T1000 (cell line): ENCODE data around the gene TAGLN.
A peak's percentile ranks its signal among the peaks of the same experiment; 100 is the strongest.

ENCODE experiments used
- DNase-seq: peaks from one replicate; lab custom pipeline; 2025; ENCODE audit warnings: mixed read lengths; lab: John Stamatoyannopoulos, UW

Gene TAGLN

GRCh38 chr11:117230999-117231841 lies 32.0 kb downstream of the TAGLN start:
- no peak for DNase-seq

- no peak for DNase-seq
Observed at GRCh38 chr11:117231842-117232091, 32.6 kb downstream of the TAGLN start, which contains the start of gene PCSK7. Gene PCSK7 (minus strand): TSS chr11:117232073. CDS start chr11:117229844, 2,229 bp downstream.

DNA sequence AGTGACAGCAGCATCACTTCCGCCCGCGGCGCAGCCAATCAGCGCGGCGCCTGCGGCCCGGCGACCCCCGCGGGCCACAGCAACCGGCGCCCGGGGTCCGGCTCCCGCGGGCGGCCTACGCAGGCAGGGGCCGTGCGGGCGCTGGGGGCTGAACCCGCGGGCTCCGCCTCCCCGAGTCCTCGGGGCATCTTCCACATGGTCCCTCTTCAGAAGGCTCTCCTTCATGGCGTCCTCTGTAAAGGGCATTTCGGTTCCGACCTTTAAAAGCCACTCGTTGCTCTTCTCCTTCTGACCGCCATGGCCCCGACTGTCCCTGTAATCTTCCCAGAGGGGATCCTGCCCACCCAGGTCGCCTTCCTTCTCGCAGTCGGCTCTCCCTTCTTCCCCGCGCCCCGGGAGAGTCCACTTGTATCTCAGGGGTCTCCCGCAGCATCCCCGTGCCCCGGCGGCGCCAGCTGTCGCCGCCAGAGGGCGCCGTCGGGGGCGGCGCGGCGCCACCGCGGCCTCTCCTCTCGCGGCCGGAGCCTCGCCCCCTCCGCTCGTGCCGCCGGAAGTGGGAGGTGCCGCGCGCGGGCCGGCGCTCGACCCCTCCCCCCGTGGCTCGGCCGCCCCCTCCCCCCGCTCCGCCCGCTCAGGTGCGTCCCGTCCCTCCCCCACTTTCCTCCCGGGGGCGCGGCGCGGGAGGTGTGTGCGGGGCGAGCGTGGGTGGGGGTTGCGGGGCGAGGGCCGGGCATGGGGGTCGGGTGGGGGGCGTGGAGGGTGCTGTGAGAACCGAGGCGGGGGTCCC lies 33.1 kb downstream of the TAGLN start, which contains the start of gene RNF214:
RNF214 (plus strand) TSS at position 580 of the 787 bp plus-strand sequence. CDS start 1,602 bp downstream, outside the sequence.
- DNase-seq, result peak; percentile 48

GRCh38 chr11:117232911-117233409 lies 33.8 kb downstream of the TAGLN start:
- no peak for DNase-seq

DNA sequence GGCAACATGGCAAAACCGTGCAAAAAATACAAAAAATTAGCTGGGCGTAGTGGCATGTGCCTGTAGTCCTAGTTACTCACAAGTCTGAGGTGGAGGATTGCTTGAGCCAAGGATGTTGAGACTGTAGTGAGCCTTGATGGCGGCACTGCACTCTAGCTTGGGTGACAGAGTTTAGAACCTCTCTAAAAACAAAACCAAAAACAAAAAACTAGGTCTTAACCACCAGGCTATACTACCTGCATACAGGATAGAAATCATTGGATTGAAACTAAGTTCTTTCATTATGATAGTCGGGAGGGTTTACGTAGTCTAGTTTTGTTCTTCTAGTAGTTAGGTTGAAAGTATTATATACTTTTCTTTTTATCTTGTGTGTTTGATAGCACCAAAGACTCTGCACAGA lies 39.1 kb downstream of the TAGLN start:
- DNase-seq, result no peak

DNA sequence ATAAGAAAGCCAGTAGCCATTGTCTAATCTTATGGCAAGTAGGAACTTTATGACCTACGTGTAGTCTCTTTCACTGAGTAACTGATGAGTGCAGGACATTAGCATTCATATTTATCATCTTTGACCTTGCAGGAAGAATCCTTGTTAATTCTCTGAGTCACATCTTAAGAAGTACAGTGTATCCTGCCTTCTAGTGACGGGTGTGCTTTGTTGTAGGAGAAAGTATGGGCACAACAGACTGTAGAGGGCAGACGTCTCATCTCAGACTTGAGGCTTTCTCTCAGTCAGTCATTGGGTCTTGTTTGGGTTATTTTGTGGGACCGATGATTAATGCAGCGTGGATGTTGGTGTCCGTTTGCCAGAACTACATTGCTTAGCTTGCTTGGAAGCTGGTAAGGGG lies 40.1 kb downstream of the TAGLN start:
- peak; percentile 51 for DNase-seq

DNA sequence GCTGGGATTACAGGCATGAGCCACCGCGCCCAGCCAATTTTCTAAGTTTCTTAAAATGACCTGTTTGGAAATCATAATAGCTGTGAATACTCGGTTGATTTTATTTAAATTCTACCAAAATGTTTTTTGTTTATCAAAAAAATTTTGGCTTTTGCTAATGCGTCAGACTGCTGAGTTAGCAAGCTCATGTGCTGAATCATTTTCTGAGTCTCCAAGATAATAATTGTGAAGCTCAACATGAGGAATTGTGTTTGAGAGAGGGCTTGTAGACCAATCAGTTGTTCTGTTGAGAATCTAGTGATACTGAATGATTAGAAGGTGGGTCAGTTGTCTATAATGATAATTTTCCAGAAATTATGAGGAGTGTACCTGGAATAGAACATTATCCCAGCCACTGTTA lies 49.2 kb downstream of the TAGLN start:
- no peak for DNase-seq

DNA sequence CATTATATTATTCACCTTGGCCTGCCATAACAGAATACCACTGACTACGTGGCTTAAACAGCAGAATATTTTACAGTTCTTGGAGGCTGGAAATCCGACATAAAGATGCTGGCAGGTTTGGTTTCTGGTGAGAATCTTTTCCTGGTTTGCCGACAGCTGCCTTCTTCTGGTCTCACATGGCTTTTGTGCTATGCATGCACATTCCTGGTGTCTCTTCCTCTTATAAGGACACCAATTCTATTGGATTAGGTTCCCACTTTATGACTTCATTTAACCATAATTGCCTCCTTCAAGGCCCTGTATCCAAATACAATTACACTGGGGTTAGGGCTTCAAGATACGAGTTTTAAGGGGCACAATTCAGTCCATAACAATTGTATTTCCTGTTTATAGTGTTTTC lies 50.4 kb downstream of the TAGLN start:
- DNase-seq, result no peak

DNA sequence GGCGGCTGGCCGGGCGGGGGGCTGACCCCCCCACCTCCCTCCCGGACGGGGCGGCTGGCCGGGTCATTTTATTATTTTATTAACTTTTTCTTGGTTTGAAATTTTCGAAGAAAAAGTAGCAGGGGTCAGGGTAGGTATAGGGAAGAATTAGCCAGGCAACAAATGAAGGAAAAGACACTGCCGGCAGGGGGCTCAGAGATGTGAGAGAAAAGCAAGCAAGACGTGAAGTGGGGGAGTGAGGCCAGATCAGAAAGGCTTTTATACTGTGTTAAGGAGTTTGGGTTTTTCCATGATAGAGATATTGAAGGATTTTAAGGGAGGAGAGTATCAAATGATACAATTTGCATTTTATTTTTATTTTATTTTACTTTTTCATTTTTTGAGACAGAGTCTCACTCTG lies 52.3 kb downstream of the TAGLN start:
- DNase-seq, result no peak

- DNase-seq, result no peak
Observed at GRCh38 chr11:117255966-117256365, 56.8 kb downstream of the TAGLN start.

GRCh38 chr11:117256573-117256972 lies 57.4 kb downstream of the TAGLN start:
- DNase-seq, result no peak
